ENCODE results near the gene GPRC5D. TPM values are rescaled to one million over a fixed set of nuclear protein-coding genes. Genes with fewer than 3 reads are reported as not detected.

The GPRC5D gene
- total RNA-seq, 2 donors from 2014 or later = not detected

DNA sequence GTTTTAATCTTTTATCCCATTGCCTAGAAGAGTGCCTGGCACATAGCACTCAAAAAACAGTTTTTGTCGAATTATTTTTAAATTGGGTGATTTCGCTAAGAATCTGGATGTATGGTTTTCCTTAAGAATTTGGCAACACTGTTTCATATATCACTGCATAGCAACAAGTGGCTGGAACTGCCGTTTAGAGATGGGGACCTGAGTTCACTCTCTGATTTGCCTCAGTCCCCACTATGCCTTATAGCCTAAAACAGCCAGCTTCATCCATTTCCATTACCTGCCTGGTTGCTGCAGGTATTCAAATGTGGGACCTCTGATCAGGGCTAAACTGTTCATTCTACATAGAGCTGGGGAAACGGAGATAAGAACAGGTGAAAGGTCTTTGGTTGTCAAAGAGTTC lies 46.3 kb upstream of the GPRC5D start:
- Histone ChIP-seq H3K9ac (ENCODE audit: extremely low read depth, low read length, poor library complexity, severe bottlenecking) (no peak overlapping the region), H3K4me3 (ENCODE audit: low read length) (no peak overlapping the region), H3K9me3 (ENCODE audit: control insufficient read depth, low read length) (no peaks in the 10 kb centered on the region), H3K4me1 (ENCODE audit: control insufficient read depth, insufficient read depth, low read length) (peaks cover 4% of the 10 kb centered on the region), H3K36me3 (ENCODE audit: control insufficient read depth, insufficient read depth, low read length) (no peaks in the 10 kb centered on the region), H3K27ac (ENCODE audit: low read depth, low read length) (no peak overlapping the region), H3K27me3 (ENCODE audit: control insufficient read depth, insufficient read depth, low read length, poor library complexity, severe bottlenecking) (peaks cover 18% of the 10 kb centered on the region)
- no peak overlapping the region for H3K4me3 Mint-ChIP-seq
- H3K27me3 Mint-ChIP-seq (ENCODE audit: insufficient read depth) = peaks cover 33% of the 10 kb centered on the region
- no peak for DNase-seq
- peaks cover 24% of the 10 kb centered on the region for H3K4me1 Mint-ChIP-seq
- no peak overlapping the region for H3K27ac Mint-ChIP-seq
- no peaks in the 10 kb centered on the region for H3K36me3 Mint-ChIP-seq (ENCODE audit: low read depth)
- no peaks in the 10 kb centered on the region for H3K9me3 Mint-ChIP-seq
- WGBS, 2 experiments (ENCODE audit: insufficient coverage in 1 of 2, insufficient read length in 1 of 2) = 87 to 96% methylated on average over 4 of the region's 4 CpGs
- no peak for TF ChIP-seq CTCF (conservative IDR thresholded peaks at IDR 0.05)

DNA sequence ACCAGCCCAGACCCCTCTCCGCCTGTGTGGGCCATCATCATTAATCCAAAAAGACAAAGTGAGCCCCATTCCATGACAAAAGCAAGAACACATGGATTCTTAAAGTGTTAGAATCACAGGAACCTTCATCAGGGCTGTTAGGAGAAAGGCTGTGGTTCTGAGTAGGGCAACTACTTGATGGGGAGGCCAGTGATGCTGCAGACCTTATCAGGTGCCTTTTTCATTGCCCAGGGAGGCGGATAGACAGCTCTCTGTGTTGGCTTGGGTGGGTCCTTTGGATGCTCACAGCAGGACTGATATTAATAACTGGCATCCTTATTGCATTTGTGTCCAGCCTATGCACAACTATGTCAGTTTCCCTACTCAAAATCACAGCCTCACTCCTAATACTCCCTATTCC lies 45.8 kb upstream of the GPRC5D start:
- H3K9ac ChIP-seq (ENCODE audit: extremely low read depth, low read length, poor library complexity, severe bottlenecking) = no peak overlapping the region
- peaks cover 13% of the 10 kb centered on the region for H3K27me3 ChIP-seq (ENCODE audit: control insufficient read depth, insufficient read depth, low read length, poor library complexity, severe bottlenecking)
- peaks cover 24% of the 10 kb centered on the region for H3K4me1 Mint-ChIP-seq
- peaks cover 4% of the 10 kb centered on the region for H3K4me1 ChIP-seq (ENCODE audit: control insufficient read depth, insufficient read depth, low read length)
- no peak for DNase-seq
- H3K9me3 Mint-ChIP-seq = no peaks in the 10 kb centered on the region
- H3K9me3 ChIP-seq (ENCODE audit: control insufficient read depth, low read length) = no peaks in the 10 kb centered on the region
- peaks cover 28% of the 10 kb centered on the region for H3K27me3 Mint-ChIP-seq (ENCODE audit: insufficient read depth)
- no peak overlapping the region for H3K4me3 Mint-ChIP-seq
- no peak for TF ChIP-seq CTCF (conservative IDR thresholded peaks at IDR 0.05)
- no peak overlapping the region for H3K27ac ChIP-seq (ENCODE audit: low read depth, low read length)
- no peaks in the 10 kb centered on the region for H3K36me3 Mint-ChIP-seq (ENCODE audit: low read depth)
- no peak overlapping the region for H3K27ac Mint-ChIP-seq
- 58 to 64% methylated on average over 2 of the region's 2 CpGs for WGBS, 2 experiments (ENCODE audit: insufficient coverage in 1 of 2, insufficient read length in 1 of 2)
- H3K4me3 ChIP-seq (ENCODE audit: low read length) = no peak overlapping the region
- H3K36me3 ChIP-seq (ENCODE audit: control insufficient read depth, insufficient read depth, low read length) = no peaks in the 10 kb centered on the region

GRCh38 chr12:12997156-12997555 lies 45.2 kb upstream of the GPRC5D start:
- Mint-ChIP-seq H3K27me3 (ENCODE audit: insufficient read depth) (peaks cover 23% of the 10 kb centered on the region), H3K4me1 (peaks cover 28% of the 10 kb centered on the region), H3K4me3 (no peak overlapping the region), H3K36me3 (ENCODE audit: low read depth) (no peaks in the 10 kb centered on the region), H3K27ac (no peak overlapping the region), H3K9me3 (no peaks in the 10 kb centered on the region)
- H3K27ac ChIP-seq (ENCODE audit: low read depth, low read length) = no peak overlapping the region
- H3K9me3 ChIP-seq (ENCODE audit: control insufficient read depth, low read length) = no peaks in the 10 kb centered on the region
- H3K4me3 ChIP-seq (ENCODE audit: low read length) = no peak overlapping the region
- H3K9ac ChIP-seq (ENCODE audit: extremely low read depth, low read length, poor library complexity, severe bottlenecking) = no peak overlapping the region
- no peak for DNase-seq
- peaks cover 7% of the 10 kb centered on the region for H3K27me3 ChIP-seq (ENCODE audit: control insufficient read depth, insufficient read depth, low read length, poor library complexity, severe bottlenecking)
- 85 to 92% methylated on average over 2 to 3 of the region's 3 CpGs for WGBS, 2 experiments (ENCODE audit: insufficient coverage in 1 of 2, insufficient read length in 1 of 2)
- no peak for TF ChIP-seq CTCF (conservative IDR thresholded peaks at IDR 0.05)
- no peaks in the 10 kb centered on the region for H3K36me3 ChIP-seq (ENCODE audit: control insufficient read depth, insufficient read depth, low read length)
- H3K4me1 ChIP-seq (ENCODE audit: control insufficient read depth, insufficient read depth, low read length) = peaks cover 4% of the 10 kb centered on the region

Data from endodermal cell (in vitro differentiated cells).